Neural crest cell (in vitro differentiated cells): ENCODE data around the gene CRYZL1. TPM values are rescaled to one million over a fixed set of nuclear protein-coding genes. Genes with fewer than 3 reads are reported as not detected.

ENCODE experiments used
- DNase-seq: peaks from one replicate; pipeline ENCODE4 v3.0.0; 2021; ENCODE audit warnings: low read depth, mixed read lengths, low spot score
- H3K27ac Mint-ChIP-seq: one replicate; pipeline ENCODE4 v1.8.0; 2021; ENCODE audit warnings: mild to moderate bottlenecking, mixed read lengths; ENCODE audit not compliant: unreplicated experiment
- H3K27me3 Mint-ChIP-seq: 2 replicates; pipeline ENCODE4 v1.8.0; 2021; ENCODE audit warnings: low read depth, mild to moderate bottlenecking, mixed read lengths
- H3K36me3 Mint-ChIP-seq: 2 replicates; pipeline ENCODE4 v1.8.0; 2021; ENCODE audit warnings: low read depth, mild to moderate bottlenecking, mixed read lengths
- H3K4me1 Mint-ChIP-seq: 2 replicates; pipeline ENCODE4 v1.8.0; 2021; ENCODE audit warnings: mixed read lengths
- H3K4me3 Mint-ChIP-seq: one replicate; pipeline ENCODE4 v1.8.0; 2021; ENCODE audit warnings: mild to moderate bottlenecking, mixed read lengths
- H3K9me3 Mint-ChIP-seq: 2 replicates; pipeline ENCODE4 v1.8.0; 2021; ENCODE audit warnings: mixed read lengths
- CTCF ChIP-seq: fragments of 200-600 bp; sonication (generic); conservative IDR thresholded peaks from 2 replicates; pipeline ENCODE4 v1.5.0; 2021; ENCODE audit warnings: antibody characterized with exemption, mild to moderate bottlenecking
- total RNA-seq: library from RNA; stranded (reverse); gene quantifications from 2 replicates; pipeline ENCODE4 v1.2.1, GENCODE V29; 2021

The CRYZL1 gene
- total RNA-seq, 1 donor from 2014 or later = 55.8 TPM

DNA sequence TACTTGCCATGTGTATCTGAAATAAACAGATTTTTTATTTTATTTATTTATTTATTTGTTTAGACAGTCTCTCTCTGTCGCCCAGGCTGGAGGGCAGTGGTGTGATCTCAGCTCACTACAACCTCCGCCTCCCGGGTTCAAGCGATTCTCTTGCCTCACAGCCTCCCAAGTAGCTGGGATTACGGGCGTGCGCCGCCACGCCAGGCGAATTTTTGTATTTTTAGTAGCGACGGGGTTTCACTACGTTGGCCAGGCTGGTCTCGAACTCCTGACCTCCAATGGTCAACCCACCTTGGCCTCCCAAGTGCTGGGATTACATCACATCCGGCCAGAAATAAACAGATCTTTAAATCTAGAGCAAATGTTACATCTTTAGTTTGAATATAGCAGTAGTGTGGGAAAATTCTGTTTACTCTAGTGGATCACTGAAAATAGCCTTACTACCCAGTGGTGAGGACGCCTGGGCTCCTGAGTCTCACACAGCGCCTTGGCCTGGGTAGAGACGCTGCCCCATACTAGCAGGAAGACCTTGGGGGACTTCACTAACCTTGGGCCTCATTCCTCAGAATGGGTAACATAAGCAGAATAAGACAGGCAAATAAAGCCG lies 100.3 kb downstream of the CRYZL1 start:
- no peak for DNase-seq
- TF ChIP-seq CTCF = no peak

GRCh38 chr21:33540711-33541104 lies 100.8 kb downstream of the CRYZL1 start:
- peaks cover 13% of the 10 kb centered on the region for H3K36me3 Mint-ChIP-seq
- no peaks in the 10 kb centered on the region for H3K9me3 Mint-ChIP-seq
- H3K27ac Mint-ChIP-seq = no peak overlapping the region
- peak overlapping the region; percentile 86 for H3K4me3 Mint-ChIP-seq
- H3K27me3 Mint-ChIP-seq = no peaks in the 10 kb centered on the region
- H3K4me1 Mint-ChIP-seq = peaks cover 27% of the 10 kb centered on the region
- DNase-seq = no peak
- no peak for TF ChIP-seq CTCF

More for the DNA sequence above, 100.3 kb downstream of the CRYZL1 start:
- no peaks in the 10 kb centered on the region for H3K27me3 Mint-ChIP-seq
- H3K4me1 Mint-ChIP-seq = peaks cover 31% of the 10 kb centered on the region
- peaks cover 13% of the 10 kb centered on the region for H3K36me3 Mint-ChIP-seq
- H3K9me3 Mint-ChIP-seq = no peaks in the 10 kb centered on the region
- H3K27ac Mint-ChIP-seq = peak overlapping the region; percentile 69
- peak overlapping the region; percentile 93 for H3K4me3 Mint-ChIP-seq

GRCh38 chr21:33539616-33540015 lies 101.9 kb downstream of the CRYZL1 start:
- Mint-ChIP-seq H3K27me3 (no peaks in the 10 kb centered on the region), H3K27ac (no peak overlapping the region), H3K36me3 (peaks cover 15% of the 10 kb centered on the region), H3K4me1 (peaks cover 17% of the 10 kb centered on the region), H3K4me3 (peak overlapping the region; percentile 38), H3K9me3 (no peaks in the 10 kb centered on the region)
- no peak for TF ChIP-seq CTCF
- no peak for DNase-seq

Other genes starting within 250 kb of the CRYZL1 start
- 38.9 and 40.5 TPM in 2 replicates for gene IFNGR2, start 238.3 kb downstream of the CRYZL1 start, total RNA-seq
- 23.2 and 25.6 TPM in 2 replicates for gene TMEM50B, start 161.8 kb downstream of the CRYZL1 start, total RNA-seq
- gene DNAJC28, start 150.0 kb downstream of the CRYZL1 start, total RNA-seq = 2.4 and 2.7 TPM in 2 replicates
- 133 and 139 TPM in 2 replicates for gene GART, start 99.6 kb downstream of the CRYZL1 start, total RNA-seq
- gene SON, start 98.7 kb downstream of the CRYZL1 start, total RNA-seq = 367 and 395 TPM in 2 replicates
- gene DONSON, start 53.1 kb downstream of the CRYZL1 start, total RNA-seq = 30.9 and 32.3 TPM in 2 replicates
- gene ITSN1, start 760 bp upstream of the CRYZL1 start, total RNA-seq = 62.7 and 66.5 TPM in 2 replicates